B cell (primary cell): ENCODE data around the gene CBX2. TPM values are rescaled to one million over a fixed set of nuclear protein-coding genes. Genes with fewer than 3 reads are reported as not detected.

Source experiments
- ATAC-seq: fragments of 200-7000 bp; cut with Tn5 transposase; one replicate; pipeline ENCODE4 v1.10.0; 2021; ENCODE audit warnings: low read depth, mild to moderate bottlenecking, moderate number of reproducible peaks, moderate library complexity
- CTCF ChIA-PET: fragments of 350-600 bp; sonication (Branson Sonifier 250); formaldehyde crosslinking; loops from one replicate; lab custom pipeline; 2021; ENCODE audit warnings: antibody characterized with exemption, inconsistent platforms; lab: Charles Lee
- POLR2A ChIA-PET: fragments of 350-600 bp; sonication (Branson Sonifier 250); formaldehyde crosslinking; loops from one replicate; lab custom pipeline; 2021; ENCODE audit warnings: antibody characterized with exemption; lab: Charles Lee
- DNase-seq: peaks from one replicate; pipeline ENCODE4 v3.0.0; 2013
- H2AFZ ChIP-seq: 2 replicates; pipeline ENCODE4 v1.6.1; 2012; ENCODE audit warnings: mild to moderate bottlenecking, low read depth, low read length; ENCODE audit not compliant: insufficient read depth, poor library complexity, severe bottlenecking
- H3K27ac ChIP-seq, 2 donors: 1 replicate in 1 of 2; 2 replicates in 1 of 2; pipeline ENCODE4 v1.5.1; 2012 to 2013; ENCODE audit warnings: low read length in 2 of 2, mild to moderate bottlenecking in 2 of 2, moderate library complexity in 1 of 2
- H3K27me3 ChIP-seq, 4 experiments: fragments of 200-600 bp in 1 of 4; sonication (generic) in 1 of 4; replicated peaks in 1 of 4; 1 replicate in 2 of 4; 2 replicates in 2 of 4; pipeline versions ENCODE4 v1.6.1 to v1.7.0; 2013 to 2016; ENCODE audit warnings: low read length in 3 of 4, mild to moderate bottlenecking in 2 of 4, mixed read lengths in 1 of 4, moderate library complexity in 1 of 4; ENCODE audit not compliant: insufficient read depth in 4 of 4, control insufficient read depth in 3 of 4; ENCODE audit errors: control extremely low read depth in 1 of 4
- H3K36me3 ChIP-seq, 2 experiments: replicated peaks in 1 of 2; 1 replicate in 1 of 2; 2 replicates in 1 of 2; pipeline versions ENCODE4 v1.6.1 to v1.7.1; 2013; ENCODE audit warnings: low read length in 1 of 2; ENCODE audit not compliant: insufficient read depth in 2 of 2, control insufficient read depth in 1 of 2; ENCODE audit errors: control extremely low read depth in 1 of 2, extremely low read depth in 1 of 2
- H3K4me1 ChIP-seq, 2 donors: fragments of 200-600 bp in 1 of 2; sonication (generic) in 1 of 2; 1 replicate in 1 of 2; 2 replicates in 1 of 2; pipeline versions ENCODE4 v1.5.1 to v1.6.1; 2013 to 2017; ENCODE audit warnings: low read length in 2 of 2; ENCODE audit not compliant: control insufficient read depth in 2 of 2, insufficient read depth in 2 of 2
- H3K4me2 ChIP-seq: replicated peaks from 2 replicates; pipeline ENCODE3; 2012; ENCODE audit warnings: mild to moderate bottlenecking, low read depth, low read length; ENCODE audit not compliant: poor library complexity, severe bottlenecking
- H3K4me3 ChIP-seq, 5 experiments: fragments of 200-600 bp in 1 of 5; sonication (generic) in 1 of 5; 1 replicate in 3 of 5; 2 replicates in 2 of 5; pipeline versions ENCODE4 v1.5.1 to v1.7.0; 2011 to 2016; ENCODE audit warnings: low read length in 4 of 5, mild to moderate bottlenecking in 4 of 5, low read depth in 2 of 5, control low read depth in 1 of 5, moderate library complexity in 1 of 5; ENCODE audit not compliant: insufficient read depth in 1 of 5; ENCODE audit errors: control extremely low read depth in 1 of 5, extremely low read depth in 1 of 5
- H3K79me2 ChIP-seq: fragments of 200-600 bp; sonication (generic); one replicate; pipeline ENCODE4 v1.6.0; 2016; ENCODE audit warnings: low read length; ENCODE audit not compliant: control insufficient read depth, insufficient read depth
- H3K9ac ChIP-seq: fragments of 200-600 bp; sonication (generic); 2 replicates; pipeline ENCODE4 v1.6.1; 2017; ENCODE audit warnings: mild to moderate bottlenecking, low read length, moderate library complexity
- H3K9me3 ChIP-seq, 3 donors: one replicate each; pipeline versions ENCODE4 v1.6.1 to v1.7.1; 2013; ENCODE audit warnings: low read length in 2 of 3; ENCODE audit not compliant: control insufficient read depth in 2 of 3, insufficient read depth in 1 of 3; ENCODE audit errors: control extremely low read depth in 1 of 3
- H4K20me1 ChIP-seq: 2 replicates; pipeline ENCODE4 v1.6.0; 2012; ENCODE audit warnings: mild to moderate bottlenecking, low read length; ENCODE audit not compliant: insufficient read depth, control insufficient read depth, poor library complexity, severe bottlenecking
- H3K27ac Mint-ChIP-seq: one replicate; pipeline ENCODE4 v1.8.0; 2021; ENCODE audit warnings: mixed read lengths
- H3K27me3 Mint-ChIP-seq: one replicate; pipeline ENCODE4 v1.8.0; 2021; ENCODE audit warnings: mixed read lengths
- H3K4me1 Mint-ChIP-seq: one replicate; pipeline ENCODE4 v1.8.0; 2021; ENCODE audit warnings: mixed read lengths
- H3K4me3 Mint-ChIP-seq: one replicate; pipeline ENCODE4 v1.8.0; 2021; ENCODE audit warnings: mixed read lengths
- H3K9me3 Mint-ChIP-seq: one replicate; pipeline ENCODE4 v1.8.0; 2022; ENCODE audit warnings: mixed read lengths; ENCODE audit not compliant: insufficient read depth
- EZH2 ChIP-seq: IDR thresholded peaks from 2 replicates; pipeline ENCODE4 v1.6.1; 2012; ENCODE audit warnings: borderline replicate concordance, low read depth, mild to moderate bottlenecking, moderate library complexity, low read length; ENCODE audit not compliant: insufficient read depth, poor library complexity, severe bottlenecking
- WGBS: methylation state at CpG from one replicate; pipeline ENCODE4 v1.1.5; 2013; ENCODE audit warnings: missing lambda C conversion rate; ENCODE audit not compliant: insufficient coverage; 5-methylcytosine and 5-hydroxymethylcytosine counted together
- intact Hi-C: fragments of 100-400 bp; cut with micrococcal nuclease; formaldehyde crosslinking; loops from one replicate; pipeline ENCODE4 v1.10.0; 2022
- polyA plus RNA-seq: library from polyadenylated mRNA; depleted of rRNA; stranded (reverse); fragments of >200 nt; gene quantifications from 2 replicates; pipeline ENCODE4 v1.2.3, GENCODE V29; 2012
- total RNA-seq, 2 donors: library from RNA; stranded (reverse); fragments of 120-200 nt in 1 of 2; gene quantifications; 1 replicate in 1 of 2; 2 replicates in 1 of 2; pipeline versions ENCODE4 v1.2.3 to v1.2.4, GENCODE V29; 2013 to 2022
- TF ChIP-seq, protein P1 (sequence below): fragments of 200-600 bp; IDR thresholded peaks from one replicate; pipeline ENCODE4 v1.8.0; 2022; ENCODE audit warnings: antibody characterized with exemption, mild to moderate bottlenecking

The CBX2 gene
- total and polyA plus RNA-seq, 2 donors (not counting 1 experiment from before 2014, with no cell fraction given) = 0.10 to 0.47 TPM

DNA sequence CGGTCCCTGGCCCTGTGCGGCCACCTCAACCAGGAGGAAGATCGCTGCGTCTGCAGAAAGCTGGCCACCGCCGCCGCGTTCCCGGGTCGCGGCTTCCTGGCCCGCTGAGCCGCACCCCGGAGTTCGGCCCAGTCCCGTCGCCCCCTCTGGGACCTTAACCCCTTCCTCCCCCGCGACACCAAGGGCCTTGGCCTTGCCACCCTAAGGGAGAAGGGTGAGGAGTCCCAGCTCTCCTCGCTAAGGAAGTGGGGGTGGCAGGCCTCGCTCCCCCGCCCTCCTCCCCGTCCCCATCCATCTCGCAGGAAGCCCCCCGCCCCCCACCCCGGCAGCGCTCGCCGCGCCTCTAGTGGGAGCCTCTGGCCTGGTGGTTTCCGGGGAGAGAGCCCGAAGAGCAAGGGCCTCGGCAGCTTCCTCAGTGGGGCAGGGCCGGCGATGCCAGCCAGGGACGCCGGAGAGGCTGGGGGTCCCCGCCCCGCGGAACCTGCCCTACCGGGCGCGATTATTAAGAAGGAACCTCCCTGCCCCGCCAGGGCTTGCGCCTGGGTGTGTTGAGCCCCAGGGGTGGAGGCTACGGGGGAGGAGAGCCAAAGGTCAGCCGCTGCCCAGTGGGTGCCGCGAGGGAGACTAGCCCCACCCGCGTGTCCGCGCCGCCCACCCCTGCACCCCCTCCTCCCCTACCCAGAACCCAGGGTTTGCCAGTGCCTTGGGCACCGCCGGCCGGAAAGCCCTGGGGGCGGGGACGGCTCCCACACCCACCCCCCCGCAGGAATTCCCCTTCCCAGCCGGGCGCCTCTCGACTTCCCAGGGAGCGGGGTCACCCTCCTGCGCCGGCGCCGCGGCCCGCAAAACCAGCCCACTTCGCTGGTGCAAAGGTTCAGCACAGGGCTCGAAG lies 54.5 kb downstream of the CBX2 start:
- H3K27me3 ChIP-seq = peaks cover 0 to 2% (median 0%) of the 10 kb centered on the region in 4 experiments
- H3K9me3 ChIP-seq = peaks cover 0 to 6% (median 0%) of the 10 kb centered on the region in 3 donors
- no peak overlapping the region for H3K4me3 ChIP-seq
- ATAC-seq (no peak), DNase-seq (no peak)
- no peak for TF ChIP-seq EZH2
- TF ChIP-seq, protein P1, sequence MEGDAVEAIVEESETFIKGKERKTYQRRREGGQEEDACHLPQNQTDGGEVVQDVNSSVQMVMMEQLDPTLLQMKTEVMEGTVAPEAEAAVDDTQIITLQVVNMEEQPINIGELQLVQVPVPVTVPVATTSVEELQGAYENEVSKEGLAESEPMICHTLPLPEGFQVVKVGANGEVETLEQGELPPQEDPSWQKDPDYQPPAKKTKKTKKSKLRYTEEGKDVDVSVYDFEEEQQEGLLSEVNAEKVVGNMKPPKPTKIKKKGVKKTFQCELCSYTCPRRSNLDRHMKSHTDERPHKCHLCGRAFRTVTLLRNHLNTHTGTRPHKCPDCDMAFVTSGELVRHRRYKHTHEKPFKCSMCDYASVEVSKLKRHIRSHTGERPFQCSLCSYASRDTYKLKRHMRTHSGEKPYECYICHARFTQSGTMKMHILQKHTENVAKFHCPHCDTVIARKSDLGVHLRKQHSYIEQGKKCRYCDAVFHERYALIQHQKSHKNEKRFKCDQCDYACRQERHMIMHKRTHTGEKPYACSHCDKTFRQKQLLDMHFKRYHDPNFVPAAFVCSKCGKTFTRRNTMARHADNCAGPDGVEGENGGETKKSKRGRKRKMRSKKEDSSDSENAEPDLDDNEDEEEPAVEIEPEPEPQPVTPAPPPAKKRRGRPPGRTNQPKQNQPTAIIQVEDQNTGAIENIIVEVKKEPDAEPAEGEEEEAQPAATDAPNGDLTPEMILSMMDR = no peak
- H3K4me2 ChIP-seq = peak overlapping the region; percentile 30
- CTCF ChIA-PET = interaction anchor here (0.7 to 1.6 kb wide), 4 partner anchors 10 to 14 kb away, joined by 3 to 6 read pairs (median 4); no protein-coding TSS in a partner anchor
- H3K9me3 Mint-ChIP-seq = no peaks in the 10 kb centered on the region
- no peak overlapping the region for H3K27ac ChIP-seq
- H3K27ac Mint-ChIP-seq = no peak overlapping the region
- no peak overlapping the region for H2AFZ ChIP-seq
- peaks cover under 1% of the 10 kb centered on the region for H3K27me3 Mint-ChIP-seq
- peaks cover 37% of the 10 kb centered on the region for H3K79me2 ChIP-seq
- H3K36me3 ChIP-seq = peaks cover 0 to 34% of the 10 kb centered on the region in 2 experiments
- intact Hi-C loops = loop anchor here (10.0 kb wide), 1 partner anchor 1698 kb away; the partner anchor contains the start of gene TMC8
- H3K4me1 ChIP-seq = peaks cover 17 to 46% of the 10 kb centered on the region in 2 donors
- H3K9ac ChIP-seq = no peak overlapping the region
- no peak overlapping the region for H3K4me3 Mint-ChIP-seq
- POLR2A ChIA-PET = interaction anchor here (0.9 kb wide), 1 partner anchor 51 kb away, joined by 3 read pairs; no protein-coding TSS in a partner anchor
- 70% methylated on average over 46 of the region's 72 CpGs for WGBS
- peaks cover 27% of the 10 kb centered on the region for H3K4me1 Mint-ChIP-seq
- H4K20me1 ChIP-seq = peaks cover 72% of the 10 kb centered on the region
